B cell (primary cell): ENCODE results near the gene STAB1. TPM values are rescaled to one million over a fixed set of nuclear protein-coding genes. Genes with fewer than 3 reads are reported as not detected.

ENCODE experiments used
- ATAC-seq: fragments of 200-7000 bp; cut with Tn5 transposase; one replicate; pipeline ENCODE4 v1.10.0; 2021; ENCODE audit warnings: low read depth, mild to moderate bottlenecking, moderate number of reproducible peaks, moderate library complexity
- CTCF ChIA-PET: fragments of 350-600 bp; sonication (Branson Sonifier 250); formaldehyde crosslinking; loops from one replicate; lab custom pipeline; 2021; ENCODE audit warnings: antibody characterized with exemption, inconsistent platforms; lab: Charles Lee
- POLR2A ChIA-PET: fragments of 350-600 bp; sonication (Branson Sonifier 250); formaldehyde crosslinking; loops from one replicate; lab custom pipeline; 2021; ENCODE audit warnings: antibody characterized with exemption; lab: Charles Lee
- DNase-seq: peaks from one replicate; pipeline ENCODE4 v3.0.0; 2013
- H2AFZ ChIP-seq: 2 replicates; pipeline ENCODE4 v1.6.1; 2012; ENCODE audit warnings: mild to moderate bottlenecking, low read depth, low read length; ENCODE audit not compliant: insufficient read depth, poor library complexity, severe bottlenecking
- H3K27ac ChIP-seq, 2 donors: 1 replicate in 1 of 2; 2 replicates in 1 of 2; pipeline ENCODE4 v1.5.1; 2012 to 2013; ENCODE audit warnings: low read length in 2 of 2, mild to moderate bottlenecking in 2 of 2, moderate library complexity in 1 of 2
- H3K27me3 ChIP-seq, 4 experiments: fragments of 200-600 bp in 1 of 4; sonication (generic) in 1 of 4; replicated peaks in 1 of 4; 1 replicate in 2 of 4; 2 replicates in 2 of 4; pipeline versions ENCODE4 v1.6.1 to v1.7.0; 2013 to 2016; ENCODE audit warnings: low read length in 3 of 4, mild to moderate bottlenecking in 2 of 4, mixed read lengths in 1 of 4, moderate library complexity in 1 of 4; ENCODE audit not compliant: insufficient read depth in 4 of 4, control insufficient read depth in 3 of 4; ENCODE audit errors: control extremely low read depth in 1 of 4
- H3K36me3 ChIP-seq, 2 experiments: replicated peaks in 1 of 2; 1 replicate in 1 of 2; 2 replicates in 1 of 2; pipeline versions ENCODE4 v1.6.1 to v1.7.1; 2013; ENCODE audit warnings: low read length in 1 of 2; ENCODE audit not compliant: insufficient read depth in 2 of 2, control insufficient read depth in 1 of 2; ENCODE audit errors: control extremely low read depth in 1 of 2, extremely low read depth in 1 of 2
- H3K4me1 ChIP-seq, 2 donors: fragments of 200-600 bp in 1 of 2; sonication (generic) in 1 of 2; 1 replicate in 1 of 2; 2 replicates in 1 of 2; pipeline versions ENCODE4 v1.5.1 to v1.6.1; 2013 to 2017; ENCODE audit warnings: low read length in 2 of 2; ENCODE audit not compliant: control insufficient read depth in 2 of 2, insufficient read depth in 2 of 2
- H3K4me2 ChIP-seq: replicated peaks from 2 replicates; pipeline ENCODE3; 2012; ENCODE audit warnings: mild to moderate bottlenecking, low read depth, low read length; ENCODE audit not compliant: poor library complexity, severe bottlenecking
- H3K4me3 ChIP-seq, 5 experiments: fragments of 200-600 bp in 1 of 5; sonication (generic) in 1 of 5; 1 replicate in 3 of 5; 2 replicates in 2 of 5; pipeline versions ENCODE4 v1.5.1 to v1.7.0; 2011 to 2016; ENCODE audit warnings: low read length in 4 of 5, mild to moderate bottlenecking in 4 of 5, low read depth in 2 of 5, control low read depth in 1 of 5, moderate library complexity in 1 of 5; ENCODE audit not compliant: insufficient read depth in 1 of 5; ENCODE audit errors: control extremely low read depth in 1 of 5, extremely low read depth in 1 of 5
- H3K79me2 ChIP-seq: fragments of 200-600 bp; sonication (generic); one replicate; pipeline ENCODE4 v1.6.0; 2016; ENCODE audit warnings: low read length; ENCODE audit not compliant: control insufficient read depth, insufficient read depth
- H3K9ac ChIP-seq: fragments of 200-600 bp; sonication (generic); 2 replicates; pipeline ENCODE4 v1.6.1; 2017; ENCODE audit warnings: mild to moderate bottlenecking, low read length, moderate library complexity
- H3K9me3 ChIP-seq, 3 donors: one replicate each; pipeline versions ENCODE4 v1.6.1 to v1.7.1; 2013; ENCODE audit warnings: low read length in 2 of 3; ENCODE audit not compliant: control insufficient read depth in 2 of 3, insufficient read depth in 1 of 3; ENCODE audit errors: control extremely low read depth in 1 of 3
- H4K20me1 ChIP-seq: 2 replicates; pipeline ENCODE4 v1.6.0; 2012; ENCODE audit warnings: mild to moderate bottlenecking, low read length; ENCODE audit not compliant: insufficient read depth, control insufficient read depth, poor library complexity, severe bottlenecking
- H3K27ac Mint-ChIP-seq: one replicate; pipeline ENCODE4 v1.8.0; 2021; ENCODE audit warnings: mixed read lengths
- H3K27me3 Mint-ChIP-seq: one replicate; pipeline ENCODE4 v1.8.0; 2021; ENCODE audit warnings: mixed read lengths
- H3K4me1 Mint-ChIP-seq: one replicate; pipeline ENCODE4 v1.8.0; 2021; ENCODE audit warnings: mixed read lengths
- H3K4me3 Mint-ChIP-seq: one replicate; pipeline ENCODE4 v1.8.0; 2021; ENCODE audit warnings: mixed read lengths
- H3K9me3 Mint-ChIP-seq: one replicate; pipeline ENCODE4 v1.8.0; 2022; ENCODE audit warnings: mixed read lengths; ENCODE audit not compliant: insufficient read depth
- CTCF ChIP-seq: fragments of 200-600 bp; IDR thresholded peaks from one replicate; pipeline ENCODE4 v1.8.0; 2022; ENCODE audit warnings: antibody characterized with exemption, mild to moderate bottlenecking
- EZH2 ChIP-seq: IDR thresholded peaks from 2 replicates; pipeline ENCODE4 v1.6.1; 2012; ENCODE audit warnings: borderline replicate concordance, low read depth, mild to moderate bottlenecking, moderate library complexity, low read length; ENCODE audit not compliant: insufficient read depth, poor library complexity, severe bottlenecking
- WGBS: methylation state at CpG from one replicate; pipeline ENCODE4 v1.1.5; 2013; ENCODE audit warnings: missing lambda C conversion rate; ENCODE audit not compliant: insufficient coverage; 5-methylcytosine and 5-hydroxymethylcytosine counted together
- intact Hi-C: fragments of 100-400 bp; cut with micrococcal nuclease; formaldehyde crosslinking; loops from one replicate; pipeline ENCODE4 v1.10.0; 2022
- polyA plus RNA-seq: library from polyadenylated mRNA; depleted of rRNA; stranded (reverse); fragments of >200 nt; gene quantifications from 2 replicates; pipeline ENCODE4 v1.2.3, GENCODE V29; 2012
- total RNA-seq, 2 donors: library from RNA; stranded (reverse); fragments of 120-200 nt in 1 of 2; gene quantifications; 1 replicate in 1 of 2; 2 replicates in 1 of 2; pipeline versions ENCODE4 v1.2.3 to v1.2.4, GENCODE V29; 2013 to 2022

Gene STAB1
- total and polyA plus RNA-seq, 2 donors (not counting 1 experiment from before 2014, with no cell fraction given) = 3.8 to 4.5 TPM

- Histone ChIP-seq H3K4me3 (no peak overlapping the region), H3K79me2 (peaks cover 37% of the 10 kb centered on the region), H3K9me3 (no peaks in the 10 kb centered on the region), H4K20me1 (no peaks in the 10 kb centered on the region), H3K27me3 (no peaks in the 10 kb centered on the region), H3K36me3 (no peaks in the 10 kb centered on the region), H3K4me2 (peak overlapping the region; percentile 17), H3K4me1 (peaks cover 25 to 34% of the 10 kb centered on the region in 2 donors), H3K9ac (no peak overlapping the region), H3K27ac (no peak overlapping the region), H2AFZ (no peak overlapping the region)
- WGBS = 91% methylated on average over 5 of the region's 5 CpGs
- POLR2A ChIA-PET = interaction anchor here (0.7 kb wide), 1 partner anchor 425 kb away, joined by 3 read pairs; no protein-coding TSS in a partner anchor
- intact Hi-C loops = loop anchor here (5.0 to 10.0 kb wide), 5 partner anchors 262 to 1144 kb away; partner anchors contain the start of genes DUSP7, PRKCD, RBM15B and STIMATE
- Mint-ChIP-seq H3K27ac (peak overlapping the region; percentile 43), H3K4me1 (peaks cover 40% of the 10 kb centered on the region), H3K27me3 (no peaks in the 10 kb centered on the region), H3K9me3 (no peaks in the 10 kb centered on the region), H3K4me3 (peak overlapping the region; percentile 8)
- ATAC-seq (no peak), DNase-seq (no peak)
- CTCF ChIA-PET = interaction anchor here (0.7 kb wide), 1 partner anchor 39 kb away, joined by 3 read pairs; no protein-coding TSS in a partner anchor
- TF ChIP-seq EZH2 (no peak), CTCF (no peak)
These were observed 44.0 kb downstream of the STAB1 start for GRCh38 chr3:52539010-52539653.

DNA sequence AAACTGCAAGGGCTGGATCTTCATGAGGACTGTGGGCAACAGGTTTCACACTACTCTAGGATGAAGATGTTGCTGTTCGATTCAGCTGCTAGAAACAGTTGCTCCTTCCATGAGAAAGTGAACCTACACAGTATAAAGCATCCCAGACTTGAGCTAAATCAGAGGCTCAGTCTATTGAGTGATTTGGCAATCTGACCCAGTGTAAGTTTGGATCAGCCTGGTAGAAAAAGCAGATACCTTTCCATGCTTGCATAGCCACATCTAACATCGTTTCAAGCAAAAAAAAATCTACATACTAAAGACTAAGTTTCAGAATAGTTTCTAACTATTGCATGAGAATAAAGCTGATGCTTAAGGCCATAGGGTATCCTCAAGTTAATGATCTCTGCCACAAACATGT lies 45.9 kb downstream of the STAB1 start:
- DNase-seq (no peak), ATAC-seq (no peak)
- Mint-ChIP-seq H3K27ac (no peak overlapping the region), H3K9me3 (no peaks in the 10 kb centered on the region), H3K27me3 (no peaks in the 10 kb centered on the region), H3K4me3 (no peak overlapping the region), H3K4me1 (peaks cover 32% of the 10 kb centered on the region)
- intact Hi-C loops = no loop called here
- TF ChIP-seq EZH2 (no peak), CTCF (no peak)
- no peak overlapping the region for H3K27ac ChIP-seq
- H3K9ac ChIP-seq = no peak overlapping the region
- peaks cover 37% of the 10 kb centered on the region for H3K79me2 ChIP-seq
- CTCF ChIA-PET = interaction anchor here (1.3 kb wide), 1 partner anchor 12 kb away, joined by 3 read pairs; no protein-coding TSS in a partner anchor
- no peak overlapping the region for H2AFZ ChIP-seq
- peaks cover 0 to under 1% of the 10 kb centered on the region in 2 experiments for H3K36me3 ChIP-seq
- WGBS = no CpG with 5 or more reads among the region's 2 CpGs
- no peak overlapping the region for H3K4me3 ChIP-seq
- H4K20me1 ChIP-seq = no peaks in the 10 kb centered on the region
- H3K4me2 ChIP-seq = no peak overlapping the region
- H3K4me1 ChIP-seq = peaks cover 21 to 24% of the 10 kb centered on the region in 2 donors
- no peaks in the 10 kb centered on the region for H3K27me3 ChIP-seq
- no peaks in the 10 kb centered on the region for H3K9me3 ChIP-seq
- POLR2A ChIA-PET = no interaction called here
